GM18907 (cell line): ENCODE measurements around the gene CENPP.
"Not testable (repeated sequence)": the region's sequence is repeated elsewhere in the genome, so short reads cannot be mapped to it uniquely, and the experiment has no call there.

Source experiments
- ATAC-seq: cut with Tn5 transposase; IDR thresholded peaks from one replicate; pipeline ENCODE4 v1.9.1; 2021; ENCODE audit warnings: mild to moderate bottlenecking, moderate library complexity; ENCODE audit not compliant: unreplicated experiment

The CENPP gene

GRCh38 chr9:92589923-92590322 lies 264.2 kb downstream of the CENPP start:
- ATAC-seq: no peak

DNA sequence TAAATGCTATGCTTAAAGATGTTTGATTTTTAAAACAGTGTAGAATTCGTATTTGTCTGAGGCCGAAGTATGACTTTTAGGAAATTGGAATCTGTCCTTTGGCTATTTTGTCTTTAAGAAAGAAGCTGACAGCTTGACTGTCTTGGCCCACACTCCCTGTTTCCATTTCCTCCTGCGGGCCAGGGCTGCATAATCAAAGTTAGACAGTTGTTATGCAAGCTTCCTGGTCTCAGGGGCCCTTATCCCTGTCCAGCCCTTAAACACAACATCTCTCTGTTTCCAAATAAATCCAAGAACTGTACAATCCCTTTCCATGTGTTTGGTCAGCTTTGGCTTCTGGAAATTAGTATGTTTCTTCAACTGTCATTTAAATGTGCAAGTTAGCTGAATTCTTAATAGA lies 264.6 kb downstream of the CENPP start:
- ATAC-seq: no peak

DNA sequence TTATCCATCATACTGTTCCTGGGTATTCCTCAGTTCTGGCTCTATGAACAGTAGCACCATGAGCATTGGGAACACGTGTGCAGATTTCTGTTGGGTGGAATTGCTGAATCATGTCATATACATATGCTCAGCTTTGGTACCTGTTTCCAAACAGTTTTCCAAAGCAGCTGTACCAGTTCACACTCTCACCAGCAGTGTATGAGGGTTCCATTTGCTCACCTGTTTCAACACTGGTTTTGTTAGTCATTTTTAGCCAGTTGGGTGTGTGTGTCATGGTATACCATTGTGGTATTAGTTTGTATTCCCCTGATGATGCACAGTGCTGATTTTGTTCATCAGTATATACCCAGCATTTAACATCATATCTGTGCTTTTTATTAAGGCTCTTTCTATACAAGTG lies 266.8 kb downstream of the CENPP start:
- no peak for ATAC-seq

DNA sequence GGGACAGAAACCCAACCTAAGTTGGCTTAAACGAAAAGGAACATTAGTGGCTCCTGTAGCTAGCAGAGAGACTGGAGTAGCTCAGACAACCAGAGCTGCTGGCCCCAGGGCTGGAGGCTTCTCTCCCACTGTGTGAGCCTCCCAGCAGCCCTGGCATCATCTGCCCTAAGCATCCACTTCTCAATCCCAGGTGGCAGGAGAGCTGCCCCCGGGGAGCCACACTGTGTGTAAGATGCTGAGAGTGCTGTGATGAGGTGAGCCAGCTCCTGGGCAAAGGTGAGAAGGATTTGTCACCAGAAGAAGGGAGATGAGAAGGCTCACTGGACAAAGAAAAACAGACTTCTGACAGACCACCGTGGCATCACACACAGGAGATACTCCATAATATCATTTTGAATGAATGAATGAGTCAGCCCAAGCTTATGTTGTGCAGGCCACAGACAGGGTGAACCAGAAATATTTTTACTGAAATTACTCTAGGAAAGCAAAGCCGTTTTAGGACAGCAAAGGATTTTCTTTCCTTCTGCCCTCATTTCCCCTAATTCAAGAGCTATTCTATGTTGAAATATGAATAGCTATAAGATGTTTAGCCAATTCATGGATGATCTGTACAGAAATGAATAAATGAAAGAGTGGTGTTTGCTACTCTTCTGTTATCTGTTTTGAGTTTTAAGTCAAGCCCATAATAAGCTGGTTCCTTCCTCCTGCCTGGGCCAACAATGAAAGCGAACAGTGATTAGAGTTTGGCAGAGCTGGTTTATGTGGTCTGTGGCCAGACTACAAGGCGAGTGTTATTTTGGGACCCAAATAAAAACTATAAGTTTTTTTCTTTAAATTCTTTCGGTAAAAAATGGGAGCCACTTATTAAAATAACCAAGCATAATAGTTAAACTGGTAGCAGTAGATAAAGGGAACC lies 267.5 kb downstream of the CENPP start:
- ATAC-seq: no peak

DNA sequence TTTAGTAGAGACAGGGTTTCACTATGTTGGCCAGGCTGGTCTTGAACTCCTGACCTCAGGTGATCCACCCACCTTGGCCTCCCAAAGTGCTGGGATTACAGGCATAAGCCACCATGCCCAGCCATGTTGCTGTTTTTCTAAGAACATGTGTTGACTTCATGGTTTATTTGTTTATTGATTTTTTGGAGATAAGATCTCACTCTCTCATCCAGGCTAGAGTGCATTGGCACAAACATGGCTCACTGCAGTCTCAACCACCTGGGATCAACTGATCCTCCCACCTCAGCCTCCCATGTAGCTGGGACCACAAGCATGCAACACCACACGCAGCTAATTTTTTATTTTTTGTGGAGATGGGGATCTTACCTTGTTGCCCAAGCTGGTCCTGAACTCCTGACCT lies 269.3 kb downstream of the CENPP start:
- ATAC-seq: not testable (repeated sequence)

- no peak for ATAC-seq
These were observed 270.2 kb downstream of the CENPP start for GRCh38 chr9:92595930-92596329.

DNA sequence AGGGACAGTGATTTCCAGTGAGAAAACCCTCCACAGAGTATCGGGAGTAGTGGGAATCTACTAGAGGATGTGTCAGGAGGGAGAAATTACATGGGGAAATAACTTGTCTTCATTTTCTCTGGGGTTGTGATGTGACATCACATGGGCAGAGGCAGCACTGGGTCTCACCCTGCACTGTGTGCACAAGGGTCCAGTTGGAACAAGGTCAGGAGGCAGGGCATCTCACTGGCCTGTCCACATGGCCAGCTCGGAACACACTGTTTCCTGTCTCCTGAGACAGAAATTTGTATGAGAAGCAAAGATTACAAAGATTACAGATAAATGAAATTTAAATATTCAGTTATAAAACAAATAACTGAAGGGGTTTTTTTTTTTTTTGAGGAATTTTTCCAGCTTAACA lies 272.6 kb downstream of the CENPP start:
- no peak for ATAC-seq

- ATAC-seq: no peak
These were observed 274.2 kb downstream of the CENPP start for GRCh38 chr9:92599938-92600461.

DNA sequence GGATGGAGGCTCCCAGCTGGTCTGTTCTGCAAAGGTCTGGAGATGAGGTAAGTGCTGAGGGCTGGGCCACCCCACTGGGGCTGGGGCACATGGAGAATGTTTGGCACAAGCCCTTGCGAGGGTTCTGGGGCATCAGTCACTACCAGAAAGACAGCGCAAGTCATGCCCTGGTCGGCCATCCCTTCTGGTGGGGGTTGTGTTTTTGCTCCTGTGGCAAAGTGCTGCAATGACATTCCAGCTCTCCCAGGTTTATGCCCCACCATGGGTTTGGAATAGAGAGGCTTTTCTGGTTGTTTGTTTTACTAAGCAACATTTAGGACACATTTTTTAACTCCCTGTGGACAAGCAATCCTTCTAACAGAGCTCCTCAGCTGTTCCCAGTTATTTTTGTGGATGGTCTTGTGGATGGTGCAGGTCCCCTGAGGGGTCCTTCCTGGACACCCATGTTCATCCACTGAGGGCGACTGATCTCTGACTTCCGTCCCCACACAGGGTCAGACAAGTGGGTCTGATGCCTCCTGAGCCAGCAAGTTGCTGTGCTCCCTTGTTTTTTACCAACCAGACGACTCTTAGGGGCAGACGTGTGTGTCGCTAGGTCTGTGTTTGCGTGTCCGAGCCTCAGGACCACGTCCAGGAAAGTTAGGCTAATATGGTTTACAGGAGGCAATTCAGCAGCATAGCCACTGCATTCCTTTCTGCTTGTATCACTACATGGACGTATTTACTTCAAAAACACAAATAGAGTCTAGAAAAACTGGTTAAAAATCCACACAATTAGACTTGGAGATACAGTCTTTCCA lies 274.9 kb downstream of the CENPP start:
- ATAC-seq: no peak

DNA sequence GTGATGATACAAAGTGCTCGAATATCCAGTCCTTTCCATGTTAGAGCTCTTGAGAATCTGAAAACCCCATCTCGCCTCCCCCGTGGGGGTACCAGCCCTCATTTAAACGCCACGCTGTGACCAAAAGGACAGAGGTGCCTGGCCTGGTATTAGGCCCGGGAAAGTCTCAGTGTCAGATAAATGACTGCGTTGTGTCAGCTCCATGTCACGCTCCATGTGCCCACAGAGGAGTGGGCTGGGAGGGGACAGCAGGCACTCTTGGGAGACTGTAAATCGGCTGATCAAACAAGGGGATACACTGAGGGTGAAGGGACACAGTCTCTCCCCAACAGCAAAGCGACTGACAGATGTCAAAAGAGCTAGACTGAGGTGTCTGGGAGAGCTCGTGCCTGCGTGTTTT lies 275.7 kb downstream of the CENPP start:
- no peak for ATAC-seq

- no peak for ATAC-seq
These were observed 276.7 kb downstream of the CENPP start for GRCh38 chr9:92602413-92602812.

DNA sequence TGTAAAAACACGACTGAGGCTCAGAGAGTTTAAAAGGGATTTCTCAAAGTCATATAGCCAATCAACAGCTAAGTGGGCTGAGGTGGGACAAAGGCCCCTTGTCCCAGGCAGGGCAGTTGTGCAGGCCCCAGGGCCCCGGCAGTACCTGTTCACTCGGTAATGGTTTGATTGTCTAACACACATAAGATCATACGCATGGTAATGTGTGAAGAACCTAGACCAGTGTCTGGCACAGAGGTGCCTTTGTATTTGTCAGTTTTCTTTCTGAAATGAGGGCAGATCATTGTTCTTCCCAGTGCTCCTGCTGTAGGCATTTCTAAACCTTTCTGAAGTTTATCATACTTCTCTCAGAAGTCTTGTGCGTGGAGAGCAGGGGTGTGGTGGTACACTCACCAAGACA lies 277.3 kb downstream of the CENPP start:
- ATAC-seq: no peak

GRCh38 chr9:92603990-92604389 lies 278.2 kb downstream of the CENPP start:
- no peak for ATAC-seq

DNA sequence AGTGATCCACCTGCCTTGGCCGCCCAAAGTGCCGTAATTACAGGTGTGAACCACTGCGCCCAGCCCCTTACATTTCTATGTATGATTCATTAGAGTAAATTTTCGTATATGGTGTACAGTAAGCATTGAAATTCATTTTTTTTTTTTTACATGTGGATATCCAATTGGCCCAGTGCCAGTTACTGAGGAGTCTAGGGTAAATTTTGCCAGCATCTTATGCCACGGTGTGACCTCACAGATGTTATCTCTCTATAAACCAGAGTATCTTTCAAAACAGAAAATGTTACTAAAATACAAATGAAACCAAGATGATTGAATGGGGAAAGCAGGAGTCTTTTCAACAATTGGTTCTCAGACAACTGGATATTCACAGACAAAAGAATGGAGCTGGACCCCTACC lies 279.5 kb downstream of the CENPP start:
- no peak for ATAC-seq

- ATAC-seq: no peak
These were observed 281.3 kb downstream of the CENPP start for GRCh38 chr9:92607088-92607487.

DNA sequence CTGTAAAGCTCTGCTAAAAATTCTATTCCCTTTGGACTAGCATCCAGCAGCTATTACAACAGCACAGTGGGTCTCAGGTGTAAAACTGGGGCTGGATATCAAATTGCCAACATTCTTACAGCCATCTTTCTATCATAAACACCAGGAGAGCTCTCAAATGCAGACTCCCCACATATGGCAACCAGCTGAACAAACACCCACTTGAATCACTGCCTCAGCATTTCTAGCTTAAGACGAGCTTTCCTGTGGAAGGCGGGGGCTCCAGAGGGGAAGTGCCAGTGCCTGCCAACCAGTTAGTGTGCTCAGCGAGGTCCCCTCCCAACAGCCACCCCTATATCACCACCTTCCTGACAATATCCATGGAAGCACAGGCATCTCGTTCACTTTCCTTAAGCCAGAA lies 282.0 kb downstream of the CENPP start:
- no peak for ATAC-seq

DNA sequence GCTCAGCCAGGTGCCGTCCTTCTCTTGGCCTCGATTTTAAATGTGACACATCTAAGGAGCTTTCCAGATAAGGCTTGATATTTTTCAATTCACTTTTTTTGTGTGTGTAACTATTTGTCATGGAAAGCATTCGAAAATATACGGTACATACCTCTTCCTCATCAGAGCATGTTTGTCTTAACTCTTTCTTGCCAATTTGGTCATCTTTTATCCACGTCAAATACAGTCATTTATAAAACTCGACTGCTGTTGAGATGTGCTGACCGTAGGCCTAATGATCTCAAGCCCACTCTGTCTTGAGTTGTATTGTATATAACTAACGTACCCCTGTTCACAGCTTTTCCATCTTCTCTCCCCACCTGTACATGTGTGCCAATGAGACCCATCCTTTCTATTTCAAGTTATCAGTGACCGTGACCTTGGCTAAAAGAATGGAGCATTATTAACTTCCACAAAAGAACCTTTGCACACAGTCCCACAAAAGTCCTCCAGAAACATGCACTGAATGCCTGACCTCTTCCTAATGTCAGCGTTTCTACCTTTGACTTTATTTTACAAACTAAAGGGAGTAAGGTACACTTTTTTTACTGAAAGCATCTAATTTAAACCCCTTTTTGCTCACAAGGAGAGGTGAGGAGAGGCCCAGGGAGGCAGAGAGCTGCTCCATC lies 282.6 kb downstream of the CENPP start:
- ATAC-seq: no peak

GRCh38 chr9:92608909-92609445 lies 283.2 kb downstream of the CENPP start:
- ATAC-seq: no peak

GRCh38 chr9:92610470-92611420 lies 285.0 kb downstream of the CENPP start:
- ATAC-seq: no peak
